HG03520 (cell line): ENCODE results near the gene SMIM20.
"Not testable (repeated sequence)": the region's sequence is repeated elsewhere in the genome, so short reads cannot be mapped to it uniquely, and the experiment has no call there.

ENCODE experiments used
- ATAC-seq: cut with Tn5 transposase; IDR thresholded peaks from one replicate; pipeline ENCODE4 v1.9.1; 2021; ENCODE audit warnings: mild to moderate bottlenecking, moderate library complexity; ENCODE audit not compliant: unreplicated experiment

The SMIM20 gene

GRCh38 chr4:25890571-25891485, 23.2 kb upstream of the SMIM20 start:
- no peak for ATAC-seq

- ATAC-seq: no peak
Observed at GRCh38 chr4:25892796-25893195, 21.2 kb upstream of the SMIM20 start.

DNA sequence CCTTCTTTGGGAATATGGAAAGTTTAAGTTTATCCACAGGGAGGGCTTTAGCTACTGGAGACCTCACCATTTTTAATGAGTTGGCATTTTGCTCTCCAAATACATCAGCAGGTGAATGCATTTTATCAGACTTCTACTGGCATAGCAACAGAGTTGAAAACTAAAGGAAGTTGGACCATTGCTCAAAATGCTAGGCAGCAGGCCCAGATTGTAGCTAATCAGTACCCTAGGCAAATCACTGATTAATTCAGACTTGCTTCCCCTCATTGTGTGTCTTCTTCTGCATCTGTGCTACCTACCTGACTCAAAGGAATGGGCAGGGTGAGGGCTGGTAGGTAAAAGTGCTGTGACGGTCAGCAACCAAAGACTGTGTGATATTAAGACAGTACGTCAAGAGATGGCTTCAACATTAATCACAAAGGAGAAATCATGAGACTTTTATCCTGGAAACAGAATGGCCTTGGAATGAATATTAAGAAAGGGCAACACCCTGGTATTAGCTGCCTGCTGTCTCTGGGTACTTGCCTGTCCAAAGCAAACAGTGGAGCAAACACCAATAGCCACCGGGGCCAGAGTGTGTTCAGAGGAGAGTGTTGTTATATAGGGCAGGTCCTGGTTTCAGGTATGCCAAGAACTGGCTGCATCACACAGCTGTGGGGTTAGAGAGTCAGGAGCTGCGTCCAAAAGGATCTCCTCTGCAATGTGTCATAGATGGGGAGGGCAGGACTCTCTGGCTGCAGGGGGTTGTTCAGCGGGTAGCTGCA, 17.1 kb upstream of the SMIM20 start:
- ATAC-seq: no peak

DNA sequence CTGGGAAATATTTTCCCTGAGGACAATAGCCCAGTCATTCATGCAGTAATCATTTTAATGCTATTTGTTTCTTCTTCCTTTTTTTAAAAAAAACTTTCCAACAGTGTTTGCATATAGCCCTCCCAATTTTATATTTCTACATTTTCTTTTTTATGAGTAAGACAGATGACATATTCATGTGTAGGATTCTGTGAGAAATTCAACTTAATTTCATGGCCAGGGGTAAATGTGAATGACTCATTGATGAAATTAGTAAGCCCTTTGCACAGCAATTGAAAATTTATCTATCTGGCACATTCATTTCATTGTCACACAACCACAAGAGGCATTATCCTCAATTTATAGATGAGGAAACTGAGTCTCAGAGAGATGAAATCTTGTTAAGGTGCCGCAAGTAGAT, 13.7 kb upstream of the SMIM20 start:
- no peak for ATAC-seq

DNA sequence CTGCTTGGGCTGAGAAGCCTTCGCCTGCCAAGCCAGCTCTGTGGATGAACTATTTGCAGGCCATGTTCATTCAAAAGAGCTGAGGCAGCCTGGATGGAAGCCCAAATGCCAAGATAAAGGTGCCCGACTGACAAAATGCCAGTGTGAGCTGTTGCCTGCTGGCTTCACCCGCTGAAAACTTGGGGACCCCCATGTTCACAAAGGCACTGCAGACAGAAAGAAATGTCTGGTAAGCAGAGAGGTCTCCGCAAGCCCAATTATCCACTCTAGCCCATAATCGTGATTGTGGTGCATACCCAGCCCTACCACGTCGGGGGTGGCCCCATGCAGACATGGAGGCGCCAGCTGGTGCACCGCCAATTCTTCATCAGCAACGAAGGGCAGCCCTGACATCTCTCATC, 13.0 kb upstream of the SMIM20 start:
- no peak for ATAC-seq

GRCh38 chr4:25903900-25904747, 9.9 kb upstream of the SMIM20 start:
- no peak for ATAC-seq

DNA sequence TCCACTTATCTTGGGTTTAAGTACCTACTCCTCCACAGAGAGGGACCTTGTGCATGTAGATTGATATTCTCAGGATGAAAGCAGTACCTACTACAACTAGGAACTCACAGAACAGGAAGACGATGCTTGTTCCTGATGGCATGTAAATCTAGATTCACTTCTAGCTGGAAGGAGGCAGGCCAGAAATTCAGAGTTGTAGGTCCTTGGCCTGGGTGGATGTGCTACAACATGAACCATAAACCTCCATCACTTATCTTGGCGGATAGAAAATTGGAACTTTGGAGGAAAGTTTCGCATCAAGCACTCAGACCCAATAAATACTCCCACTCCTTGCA, 9.3 kb upstream of the SMIM20 start:
- ATAC-seq: no peak

GRCh38 chr4:25905371-25905770, 8.6 kb upstream of the SMIM20 start:
- no peak for ATAC-seq

DNA sequence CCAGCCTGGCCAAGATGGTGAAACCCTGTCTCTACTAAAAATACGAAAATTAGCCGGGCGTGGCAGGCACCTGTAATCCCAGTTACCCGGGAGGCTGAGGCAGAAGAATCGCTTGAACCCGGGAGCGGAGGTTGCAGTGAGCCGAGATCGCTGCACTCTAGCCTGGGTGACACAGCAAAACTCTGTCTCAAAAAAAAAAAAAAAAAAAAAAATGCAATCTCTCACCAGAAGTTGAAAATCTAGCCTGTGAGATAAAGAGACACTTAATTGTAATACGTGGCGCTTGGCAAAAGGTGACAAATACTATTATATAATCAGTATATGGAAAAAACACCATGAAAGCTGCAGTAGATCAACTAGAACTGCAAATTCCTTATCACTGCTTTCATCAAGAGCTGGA, 7.9 kb upstream of the SMIM20 start:
- not testable (repeated sequence) for ATAC-seq

GRCh38 chr4:25908491-25908901, 5.5 kb upstream of the SMIM20 start:
- ATAC-seq: no peak

- ATAC-seq: no peak
Observed at GRCh38 chr4:25911356-25911755, 2.7 kb upstream of the SMIM20 start.

GRCh38 chr4:25913056-25913850, 767 bp upstream of the SMIM20 start:
- peak; percentile 12 for ATAC-seq

GRCh38 chr4:25914670-25915352, 791 bp downstream of the SMIM20 start:
- ATAC-seq: peak; percentile 1

GRCh38 chr4:25915353-25915705, 1.3 kb downstream of the SMIM20 start:
- no peak for ATAC-seq

DNA sequence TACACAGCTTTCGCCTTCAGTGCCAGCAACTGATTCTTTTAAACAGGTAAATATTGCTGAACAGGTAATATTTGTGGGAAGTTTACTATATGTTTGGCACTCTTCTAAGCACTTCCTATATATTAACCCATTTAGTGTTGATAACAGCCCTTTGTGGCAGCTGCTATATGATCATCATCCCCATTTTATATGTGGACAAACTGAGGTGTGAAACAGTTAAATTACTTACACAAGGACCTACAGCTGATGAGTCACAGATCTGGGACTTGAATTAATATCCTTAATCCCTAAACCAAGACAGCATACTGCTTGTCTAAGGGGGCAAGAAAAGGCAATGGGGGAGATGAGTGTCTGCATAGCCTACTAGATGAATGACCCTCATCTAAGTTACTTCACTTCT, 2.9 kb downstream of the SMIM20 start:
- ATAC-seq: no peak

DNA sequence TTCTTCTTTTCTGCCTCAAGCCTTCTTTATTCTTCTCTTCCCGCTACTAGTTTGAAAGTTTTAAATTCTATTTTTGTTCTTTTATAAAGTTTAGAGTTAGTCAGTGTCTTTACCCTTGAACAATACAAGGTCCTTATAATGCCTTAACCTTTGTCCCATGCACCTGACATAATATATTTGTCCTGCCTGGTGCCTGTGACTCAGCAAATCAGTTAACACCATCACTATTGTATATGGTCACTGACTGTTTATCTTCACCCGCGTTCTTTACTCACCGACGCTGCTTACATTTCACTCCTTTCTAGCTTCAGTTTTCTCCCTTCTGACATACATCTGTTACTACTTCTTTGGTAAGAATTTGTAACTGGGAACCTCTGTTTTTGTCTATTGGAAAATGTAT, 5.7 kb downstream of the SMIM20 start:
- no peak for ATAC-seq

GRCh38 chr4:25921922-25922321, 7.9 kb downstream of the SMIM20 start:
- ATAC-seq: no peak

DNA sequence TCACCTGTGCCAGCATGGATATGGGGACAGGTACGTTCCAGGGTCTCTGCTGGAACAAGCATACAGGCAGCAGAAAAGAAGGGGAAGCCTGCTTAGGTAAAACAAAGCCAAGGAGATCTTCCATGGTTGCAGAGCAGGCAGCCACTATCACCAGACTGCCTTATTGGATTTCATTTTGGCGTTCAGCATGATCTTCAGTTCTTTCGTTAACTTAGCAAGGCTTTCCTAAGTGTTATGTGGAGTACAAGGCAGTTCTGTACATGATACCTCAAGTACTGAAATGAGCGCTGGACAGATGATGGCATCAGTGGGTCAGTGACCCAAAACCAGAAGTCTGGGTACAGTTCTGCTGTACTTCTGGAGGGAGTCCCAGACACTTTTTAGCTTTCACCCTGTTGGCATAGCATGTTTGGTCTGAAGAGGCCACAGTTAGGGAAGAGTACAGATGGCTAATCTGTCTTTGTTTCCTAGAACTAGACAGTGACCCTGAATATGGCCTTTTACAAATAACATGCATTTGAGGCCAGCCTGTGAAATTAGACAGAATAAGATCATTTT, 8.9 kb downstream of the SMIM20 start:
- no peak for ATAC-seq

GRCh38 chr4:25923745-25924144, 9.7 kb downstream of the SMIM20 start:
- no peak for ATAC-seq
